HCT116 (cell line): ENCODE data around the gene KAT6B. TPM values are rescaled to one million over a fixed set of nuclear protein-coding genes. Genes with fewer than 3 reads are reported as not detected.

ENCODE experiments used
- ATAC-seq: fragments of 200-7000 bp; cut with Tn5 transposase; 2 replicates; pipeline ENCODE4 v1.9.1; 2020; ENCODE audit warnings: mild to moderate bottlenecking, moderate library complexity
- BruUV-seq: library from RNA; stranded (reverse); fragments of 400-500 nt; replicated peaks from 2 replicates; lab custom pipeline; 2021; lab: Mats Ljungman, UMichigan
- CTCF ChIA-PET: fragments of 300-600 bp; sonication (Branson Sonifier 250); formaldehyde crosslinking; loops from one replicate; lab custom pipeline; 2021; ENCODE audit warnings: antibody characterized with exemption; lab: Charles Lee
- POLR2A ChIA-PET: fragments of 300-600, 350-600 bp; sonication (Branson Sonifier 250); formaldehyde crosslinking; loops from one replicate; lab custom pipeline; 2021; ENCODE audit warnings: antibody characterized with exemption; lab: Charles Lee
- RAD21 ChIA-PET, 2 experiments: fragments of 300-600 bp; sonication (Branson Sonifier 250); formaldehyde crosslinking; loops; one replicate each; lab custom pipeline; 2023; ENCODE audit warnings: low total read pairs in 2 of 2; ENCODE audit not compliant: uncharacterized antibody in 2 of 2, unreplicated experiment in 2 of 2, low non-redundant PET in 1 of 2; lab: Charles Lee
- DNase-seq: peaks from one replicate; pipeline ENCODE4 v3.0.0-alpha.2; 2010; ENCODE audit warnings: low read depth, low spot score
- H2AFZ ChIP-seq: fragments of 200-600 bp; shearing (Covaris generic), sonication (generic); 2 replicates; pipeline ENCODE4 v1.6.1; 2017; ENCODE audit warnings: low read depth, mixed run types, mixed read lengths, antibody characterized with exemption, low read length; ENCODE audit not compliant: poor library complexity, severe bottlenecking
- H3K27ac ChIP-seq: 2 replicates; pipeline ENCODE4 v1.5.1; 2012; ENCODE audit warnings: low read depth, low read length
- H3K27me3 ChIP-seq: fragments of 200-600 bp; sonication (generic); 2 replicates; pipeline ENCODE4 v1.6.1; 2016; ENCODE audit warnings: mixed run types, low read length, mixed read lengths; ENCODE audit not compliant: insufficient read depth
- H3K36me3 ChIP-seq, 2 experiments: fragments of 200-500 bp in 1 of 2; fragments of 200-600 bp in 1 of 2; sonication (Bioruptor generic) in 1 of 2; sonication (generic) in 1 of 2; 2 replicates each; pipeline versions ENCODE4 v1.5.1 to v1.6.1; 2014 to 2016; ENCODE audit warnings: low read length in 2 of 2, inconsistent platforms in 1 of 2, mixed read lengths in 1 of 2, mixed run types in 1 of 2; ENCODE audit not compliant: insufficient read depth in 2 of 2, control insufficient read depth in 1 of 2
- H3K4me1 ChIP-seq, 2 experiments: fragments of 200-600 bp in 1 of 2; sonication (generic) in 1 of 2; 2 replicates each; pipeline versions ENCODE4 v1.5.1 to v1.6.1; 2012 to 2017; ENCODE audit warnings: low read length in 2 of 2, inconsistent platforms in 1 of 2, mild to moderate bottlenecking in 1 of 2, mixed read lengths in 1 of 2, mixed run types in 1 of 2, moderate library complexity in 1 of 2; ENCODE audit not compliant: insufficient read depth in 2 of 2, control insufficient read depth in 1 of 2
- H3K4me2 ChIP-seq: fragments of 200-600 bp; sonication (generic); 2 replicates; pipeline ENCODE4 v1.6.1; 2017; ENCODE audit warnings: mixed run types, low read length, mixed read lengths
- H3K4me3 ChIP-seq, 2 experiments: fragments of 200-600 bp in 1 of 2; sonication (generic) in 1 of 2; replicated peaks in 1 of 2; 2 replicates each; pipeline ENCODE4 v1.5.1; 2011 to 2016; ENCODE audit warnings: low read length in 2 of 2, control low read depth in 1 of 2, low read depth in 1 of 2, mild to moderate bottlenecking in 1 of 2, mixed read lengths in 1 of 2, mixed run types in 1 of 2
- H3K79me2 ChIP-seq: fragments of 200-600 bp; sonication (generic); 2 replicates; pipeline ENCODE4 v1.6.1; 2017; ENCODE audit warnings: mild to moderate bottlenecking, mixed run types, low read length, moderate library complexity, mixed read lengths; ENCODE audit not compliant: insufficient read depth
- H3K9ac ChIP-seq: fragments of 200-600 bp; sonication (generic); 2 replicates; pipeline ENCODE4 v1.6.1; 2016; ENCODE audit warnings: low read length, mixed read lengths
- H3K9me2 ChIP-seq: fragments of 200-600 bp; sonication (generic), shearing (Covaris generic); 2 replicates; pipeline ENCODE4 v1.6.1; 2017; ENCODE audit warnings: mixed run types, mild to moderate bottlenecking, moderate library complexity; ENCODE audit not compliant: insufficient read depth
- H3K9me3 ChIP-seq, 2 experiments: fragments of 200-500 bp in 1 of 2; fragments of 200-600 bp in 1 of 2; sonication (Bioruptor generic) in 1 of 2; sonication (generic) in 1 of 2; 2 replicates each; pipeline ENCODE4 v1.6.1; 2014 to 2017; ENCODE audit warnings: low read length in 2 of 2, mixed read lengths in 2 of 2, inconsistent platforms in 1 of 2, low read depth in 1 of 2, mild to moderate bottlenecking in 1 of 2, mixed run types in 1 of 2, moderate library complexity in 1 of 2; ENCODE audit not compliant: control insufficient read depth in 1 of 2, insufficient read depth in 1 of 2
- H4K20me1 ChIP-seq: fragments of 200-600 bp; sonication (generic), shearing (Covaris generic); 2 replicates; pipeline ENCODE4 v1.6.1; 2017; ENCODE audit warnings: mixed run types, mild to moderate bottlenecking, moderate library complexity; ENCODE audit not compliant: insufficient read depth
- EGR1 ChIP-seq: IDR thresholded peaks from 2 replicates; pipeline ENCODE4 v1.6.1; 2012; ENCODE audit warnings: low read depth
- ELF1 ChIP-seq: IDR thresholded peaks from 2 replicates; pipeline ENCODE4 v1.6.1; 2012; ENCODE audit warnings: low read depth, borderline replicate concordance
- EZH2 ChIP-seq: fragments of 200-600 bp; sonication (generic); IDR thresholded peaks from 2 replicates; pipeline ENCODE4 v1.6.1; 2017; ENCODE audit warnings: antibody characterized with exemption, mixed run types
- EZH2phosphoT487 ChIP-seq: fragments of 200-600 bp; IDR thresholded peaks from 2 replicates; pipeline ENCODE4 v1.6.1; 2018; ENCODE audit warnings: antibody characterized with exemption, borderline replicate concordance
- SP1 ChIP-seq: IDR thresholded peaks from 2 replicates; pipeline ENCODE4 v1.6.1; 2012; ENCODE audit warnings: low read depth
- SRF ChIP-seq: IDR thresholded peaks from 2 replicates; pipeline ENCODE4 v1.6.1; 2012; ENCODE audit warnings: low read depth
- TCF7L2 ChIP-seq: IDR thresholded peaks from 2 replicates; pipeline ENCODE4 v1.7.0; 2011; ENCODE audit warnings: borderline replicate concordance, inconsistent platforms; ENCODE audit not compliant: insufficient read depth, insufficient read length; ENCODE audit errors: extremely low read depth
- YY1 ChIP-seq: IDR thresholded peaks from 2 replicates; pipeline ENCODE4 v1.6.1; 2011; ENCODE audit warnings: low read length, low read depth, moderate library complexity, mild to moderate bottlenecking; ENCODE audit not compliant: insufficient replicate concordance; ENCODE audit errors: extremely low read depth
- ZNF274 ChIP-seq: fragments of 200-500 bp; sonication (Bioruptor generic); IDR thresholded peaks from 2 replicates; pipeline ENCODE4 v1.6.1; 2014; ENCODE audit warnings: mild to moderate bottlenecking, low read depth, low read length, inconsistent platforms
- intact Hi-C: fragments of 100-400 bp; cut with micrococcal nuclease; formaldehyde crosslinking; loops from 2 replicates; pipeline ENCODE4 v1.10.0; 2022
- total RNA-seq: library from RNA; stranded (reverse); gene quantifications from one replicate; pipeline ENCODE4 v1.2.1, GENCODE V29; 2021; ENCODE audit not compliant: unreplicated experiment
- TF ChIP-seq, protein P1 (sequence below): IDR thresholded peaks from 2 replicates; pipeline ENCODE4 v1.6.1; 2012
- TF ChIP-seq, protein P2 (sequence below): IDR thresholded peaks from 2 replicates; pipeline ENCODE4 v1.6.1; 2012
- TF ChIP-seq, protein P3 (sequence below): IDR thresholded peaks from 2 replicates; pipeline ENCODE4 v1.6.1; 2012; ENCODE audit warnings: low read depth

Gene KAT6B
- total RNA-seq, 1 experiment from 2014 or later: 17.8 TPM

DNA sequence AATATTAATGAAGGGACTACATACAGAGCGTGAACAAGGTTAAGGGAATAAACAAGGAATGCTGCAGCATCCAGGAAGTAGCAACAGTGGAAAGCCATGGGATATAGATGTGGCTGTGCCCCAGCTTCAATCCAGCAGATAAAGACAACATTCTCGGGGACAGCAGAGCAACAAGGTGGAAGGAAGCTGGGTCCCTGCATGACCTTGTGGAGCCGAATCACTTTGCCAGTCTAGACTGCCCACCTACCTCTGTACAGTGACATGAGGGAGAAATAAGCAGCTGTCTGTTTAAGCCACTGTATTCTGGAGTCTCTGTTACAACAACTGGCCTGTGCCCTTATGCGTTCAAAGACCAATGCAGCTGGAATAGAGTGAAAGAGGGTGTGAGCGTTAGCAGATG lies 255.0 kb downstream of the KAT6B start:
- no peaks in the 10 kb centered on the region for H4K20me1 ChIP-seq
- H3K9ac ChIP-seq: no peak overlapping the region
- DNase-seq: no peak
- ATAC-seq: no peak
- no TSS peak for BruUV-seq
- H3K4me1 ChIP-seq: no peaks in the 10 kb centered on the region
- no peak overlapping the region for H3K4me2 ChIP-seq
- intact Hi-C loops: no loop called here
- no peaks in the 10 kb centered on the region for H3K9me2 ChIP-seq
- no peak overlapping the region for H2AFZ ChIP-seq
- no peaks in the 10 kb centered on the region for H3K36me3 ChIP-seq
- TF ChIP-seq SP1: no peak
- TF ChIP-seq SRF: no peak
- no peak for TF ChIP-seq EZH2phosphoT487
- TF ChIP-seq ELF1: no peak
- TF ChIP-seq, protein P1, sequence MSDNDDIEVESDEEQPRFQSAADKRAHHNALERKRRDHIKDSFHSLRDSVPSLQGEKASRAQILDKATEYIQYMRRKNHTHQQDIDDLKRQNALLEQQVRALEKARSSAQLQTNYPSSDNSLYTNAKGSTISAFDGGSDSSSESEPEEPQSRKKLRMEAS: no peak
- TF ChIP-seq, protein P2, sequence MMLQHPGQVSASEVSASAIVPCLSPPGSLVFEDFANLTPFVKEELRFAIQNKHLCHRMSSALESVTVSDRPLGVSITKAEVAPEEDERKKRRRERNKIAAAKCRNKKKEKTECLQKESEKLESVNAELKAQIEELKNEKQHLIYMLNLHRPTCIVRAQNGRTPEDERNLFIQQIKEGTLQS: no peak
- TF ChIP-seq, protein P3, sequence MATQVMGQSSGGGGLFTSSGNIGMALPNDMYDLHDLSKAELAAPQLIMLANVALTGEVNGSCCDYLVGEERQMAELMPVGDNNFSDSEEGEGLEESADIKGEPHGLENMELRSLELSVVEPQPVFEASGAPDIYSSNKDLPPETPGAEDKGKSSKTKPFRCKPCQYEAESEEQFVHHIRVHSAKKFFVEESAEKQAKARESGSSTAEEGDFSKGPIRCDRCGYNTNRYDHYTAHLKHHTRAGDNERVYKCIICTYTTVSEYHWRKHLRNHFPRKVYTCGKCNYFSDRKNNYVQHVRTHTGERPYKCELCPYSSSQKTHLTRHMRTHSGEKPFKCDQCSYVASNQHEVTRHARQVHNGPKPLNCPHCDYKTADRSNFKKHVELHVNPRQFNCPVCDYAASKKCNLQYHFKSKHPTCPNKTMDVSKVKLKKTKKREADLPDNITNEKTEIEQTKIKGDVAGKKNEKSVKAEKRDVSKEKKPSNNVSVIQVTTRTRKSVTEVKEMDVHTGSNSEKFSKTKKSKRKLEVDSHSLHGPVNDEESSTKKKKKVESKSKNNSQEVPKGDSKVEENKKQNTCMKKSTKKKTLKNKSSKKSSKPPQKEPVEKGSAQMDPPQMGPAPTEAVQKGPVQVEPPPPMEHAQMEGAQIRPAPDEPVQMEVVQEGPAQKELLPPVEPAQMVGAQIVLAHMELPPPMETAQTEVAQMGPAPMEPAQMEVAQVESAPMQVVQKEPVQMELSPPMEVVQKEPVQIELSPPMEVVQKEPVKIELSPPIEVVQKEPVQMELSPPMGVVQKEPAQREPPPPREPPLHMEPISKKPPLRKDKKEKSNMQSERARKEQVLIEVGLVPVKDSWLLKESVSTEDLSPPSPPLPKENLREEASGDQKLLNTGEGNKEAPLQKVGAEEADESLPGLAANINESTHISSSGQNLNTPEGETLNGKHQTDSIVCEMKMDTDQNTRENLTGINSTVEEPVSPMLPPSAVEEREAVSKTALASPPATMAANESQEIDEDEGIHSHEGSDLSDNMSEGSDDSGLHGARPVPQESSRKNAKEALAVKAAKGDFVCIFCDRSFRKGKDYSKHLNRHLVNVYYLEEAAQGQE: no peak
- no peak for TF ChIP-seq TCF7L2
- TF ChIP-seq YY1: no peak
- TF ChIP-seq EZH2: no peak
- TF ChIP-seq EGR1: no peak
- TF ChIP-seq ZNF274: no peak
- H3K27ac ChIP-seq: no peak overlapping the region
- ChIA-PET CTCF (no interaction called here), RAD21 (no interaction called here), POLR2A (no interaction called here)
- H3K9me3 ChIP-seq: no peaks in the 10 kb centered on the region; a peak in 1 of 4 replicates
- no peaks in the 10 kb centered on the region for H3K79me2 ChIP-seq
- H3K4me3 ChIP-seq: no peak overlapping the region
- no peaks in the 10 kb centered on the region for H3K27me3 ChIP-seq
